ENCODE data around the gene SMC5. TPM values are rescaled to one million over a fixed set of nuclear protein-coding genes. Genes with fewer than 3 reads are reported as not detected.

The SMC5 gene
- total and polyA plus RNA-seq, 2 of the 13 experiments (the other 11 are each of a cell fraction or from before 2014, with no cell fraction given) = 7.2 to 26.7 TPM

GRCh38 chr9:70258692-70259511, at the start of gene SMC5 (continued):
- no peak for TF ChIP-seq TBL1XR1 (IDR thresholded peaks at IDR 0.05; ENCODE audit: borderline replicate concordance, low read length, partially characterized antibody)
- 0 out of 2 replicates have a peak, but pooled peaks have one; percentile 63 for TF ChIP-seq ATF6 (CRISPR knock-in tag; conservative IDR thresholded peaks at IDR 0.05)
- TF ChIP-seq TARDBP (CRISPR knock-in tag; IDR thresholded peaks at IDR 0.05) = peak; percentile 80
- TF ChIP-seq ZNF574 (CRISPR knock-in tag; IDR thresholded peaks at IDR 0.05) = peak; percentile 80
- 0 out of 2 replicates have a peak, but pooled peaks have one; percentile 11 for TF ChIP-seq HOMEZ (CRISPR knock-in tag; IDR thresholded peaks at IDR 0.05; ENCODE audit: low read depth)
- TF ChIP-seq ZNF224 (CRISPR knock-in tag; IDR thresholded peaks at IDR 0.05) = 0 out of 2 replicates have a peak, but pooled peaks have one; percentile 42
- no peak for TF ChIP-seq TCF12 (IDR thresholded peaks at IDR 0.05)
- TF ChIP-seq TCF12 (CRISPR knock-in tag; IDR thresholded peaks at IDR 0.05) = no peak; the same call in 1 of the 2 replicates
- peak; percentile 50; the same call in 1 of the 2 replicates for TF ChIP-seq BRD4 (CRISPR knock-in tag; IDR thresholded peaks at IDR 0.05)
- TF ChIP-seq ZNF326 (CRISPR knock-in tag; IDR thresholded peaks at IDR 0.05; ENCODE audit: borderline replicate concordance) = no peak
- 0 out of 2 replicates have a peak, but pooled peaks have one; percentile 77 for TF ChIP-seq SRY (CRISPR knock-in tag; IDR thresholded peaks at IDR 0.05)
- TF ChIP-seq ZNF800 (CRISPR knock-in tag; IDR thresholded peaks at IDR 0.05) = 0 out of 2 replicates have a peak, but pooled peaks have one; percentile 9
- TF ChIP-seq RCOR2 (CRISPR knock-in tag; IDR thresholded peaks at IDR 0.05) = no peak
- no peak for TF ChIP-seq ZSCAN12 (CRISPR knock-in tag; IDR thresholded peaks at IDR 0.05)
- TF ChIP-seq NFIC (IDR thresholded peaks at IDR 0.05; ENCODE audit: low read length) = no peak
- peak; percentile 63; the same call in 1 of the 2 replicates for TF ChIP-seq NFATC3 (CRISPR knock-in tag; IDR thresholded peaks at IDR 0.05)
- peak; percentile 26; the same call in 1 of the 2 replicates for TF ChIP-seq FOXP4 (CRISPR knock-in tag; IDR thresholded peaks at IDR 0.05)
- peak; percentile 60; the same call in 1 of the 2 replicates for TF ChIP-seq ERF (CRISPR knock-in tag; IDR thresholded peaks at IDR 0.05)
- peak; percentile 20; the same call in 1 of the 2 replicates for TF ChIP-seq ISX (CRISPR knock-in tag; conservative IDR thresholded peaks at IDR 0.05)

Measured in HepG2 (cell line).